ENCODE data around the gene WDR33. TPM values are rescaled to one million over a fixed set of nuclear protein-coding genes. Genes with fewer than 3 reads are reported as not detected.

WDR33 gene
- total and polyA plus RNA-seq, 2 donors (not counting 3 experiments of a cell fraction or from before 2014, with no cell fraction given), result 16.4 to 52.5 TPM

DNA sequence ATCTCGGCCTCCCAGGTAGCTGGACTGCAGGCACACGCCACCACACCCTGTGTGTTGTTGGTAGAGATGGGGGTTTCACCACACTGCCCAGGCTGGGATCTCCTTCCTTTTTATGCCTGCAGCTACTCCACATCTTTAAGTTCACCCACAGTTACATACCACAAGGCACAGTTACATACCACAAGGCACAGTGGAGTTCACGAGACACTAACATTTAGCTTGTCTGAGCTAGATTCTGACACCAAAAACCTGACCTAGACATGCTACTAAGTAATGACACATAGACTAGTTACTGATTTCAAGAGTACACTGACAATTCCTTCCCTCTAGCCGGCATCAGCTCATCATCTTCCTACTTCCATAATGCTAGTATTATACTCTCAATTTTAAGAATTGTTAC lies 42.7 kb upstream of the WDR33 start:
- POLR2A ChIA-PET, result no interaction called here

DNA sequence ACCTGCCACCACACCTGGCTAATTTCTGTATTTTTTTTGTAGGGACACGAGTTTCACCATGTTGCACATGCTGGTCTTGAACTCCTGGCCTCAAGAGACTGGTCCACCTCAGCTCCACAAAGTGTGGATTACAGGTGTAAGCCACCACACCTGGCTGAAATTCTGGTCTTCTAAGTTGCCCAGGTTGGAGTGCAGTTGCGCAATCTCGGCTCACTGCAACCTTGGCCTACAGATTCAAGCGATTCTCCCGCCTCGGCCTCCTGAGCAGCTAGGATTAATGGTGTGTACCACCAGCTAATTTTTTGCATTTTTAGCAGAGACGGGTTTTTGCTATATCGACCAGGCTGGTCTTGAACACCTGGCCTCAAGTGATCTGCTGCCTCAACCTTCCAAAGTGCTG lies 41.4 kb upstream of the WDR33 start:
- peaks cover 66% of the 10 kb centered on the region for H3K79me2 ChIP-seq (ENCODE audit: control insufficient read depth, insufficient read depth, low read length)
- no TSS peak for BruUV-seq (replicated peaks)
- H3K9me3 ChIP-seq (replicated peaks; ENCODE audit: control insufficient read depth, insufficient read depth, low read length), result no peaks in the 10 kb centered on the region
- intact Hi-C loops (cut with micrococcal nuclease), result loop anchor here (10.0 kb wide), 1 partner anchor 258 kb away; no protein-coding TSS in a partner anchor
- dilution Hi-C loops (cut with MboI; ENCODE audit: extremely low pct_ligation_motif_present, low sequenced_read_pairs), result no loop called here
- H3K36me3 ChIP-seq (ENCODE audit: control insufficient read depth in 2 of 2, extremely low read depth in 1 of 2, insufficient read depth in 2 of 2, low read length in 2 of 2), result peaks cover 10 to 18% of the 10 kb centered on the region in 2 experiments
- H3K4me3 ChIP-seq (replicated peaks in 1 of 3; ENCODE audit: insufficient read depth in 1 of 3, low read depth in 1 of 3, low read length in 3 of 3), result no peak overlapping the region
- DNase-seq (ENCODE audit: low read depth, low spot score), result no peak
- no peak overlapping the region for H3K9ac ChIP-seq (replicated peaks; ENCODE audit: extremely low read depth, insufficient read depth, low read length)
- FAIRE-seq, result no peak
- H3K9me1 ChIP-seq (replicated peaks; ENCODE audit: control insufficient read depth, extremely low read depth, insufficient read depth, low read length), result no peaks in the 10 kb centered on the region
- H3K27ac ChIP-seq (ENCODE audit: insufficient read depth, low read depth, low read length), result no peak overlapping the region
- H4K20me1 ChIP-seq (replicated peaks; ENCODE audit: control insufficient read depth, extremely low read depth, insufficient read depth, low read length), result peaks cover 4% of the 10 kb centered on the region
- no peaks in the 10 kb centered on the region for H3K27me3 ChIP-seq (ENCODE audit: control insufficient read depth in 2 of 2, insufficient read depth in 2 of 2, low read length in 2 of 2)
- TF ChIP-seq FOS (IDR thresholded peaks at IDR 0.05; ENCODE audit: borderline replicate concordance, insufficient read depth, low read length) (no peak), MAX (IDR thresholded peaks at IDR 0.05; ENCODE audit: insufficient read depth, insufficient read length) (no peak), POLR2A (IDR thresholded peaks at IDR 0.05; ENCODE audit: low read depth, low read length) (no peak), GATA2 (IDR thresholded peaks at IDR 0.05; ENCODE audit: insufficient read depth, insufficient read length, low read depth, low read length) (no peak), JUN (IDR thresholded peaks at IDR 0.05; ENCODE audit: borderline replicate concordance, insufficient read depth, insufficient read length, low read depth) (no peak), EZH2 (IDR thresholded peaks at IDR 0.05; ENCODE audit: borderline replicate concordance, low read depth, low read length, severe bottlenecking) (no peak), POLR2AphosphoS5 (IDR thresholded peaks at IDR 0.05; ENCODE audit: insufficient read depth, low read depth, low read length) (no peak), MYC (IDR thresholded peaks at IDR 0.05; ENCODE audit: low read depth, low read length) (no peak)
- TF ChIP-seq, protein P1, sequence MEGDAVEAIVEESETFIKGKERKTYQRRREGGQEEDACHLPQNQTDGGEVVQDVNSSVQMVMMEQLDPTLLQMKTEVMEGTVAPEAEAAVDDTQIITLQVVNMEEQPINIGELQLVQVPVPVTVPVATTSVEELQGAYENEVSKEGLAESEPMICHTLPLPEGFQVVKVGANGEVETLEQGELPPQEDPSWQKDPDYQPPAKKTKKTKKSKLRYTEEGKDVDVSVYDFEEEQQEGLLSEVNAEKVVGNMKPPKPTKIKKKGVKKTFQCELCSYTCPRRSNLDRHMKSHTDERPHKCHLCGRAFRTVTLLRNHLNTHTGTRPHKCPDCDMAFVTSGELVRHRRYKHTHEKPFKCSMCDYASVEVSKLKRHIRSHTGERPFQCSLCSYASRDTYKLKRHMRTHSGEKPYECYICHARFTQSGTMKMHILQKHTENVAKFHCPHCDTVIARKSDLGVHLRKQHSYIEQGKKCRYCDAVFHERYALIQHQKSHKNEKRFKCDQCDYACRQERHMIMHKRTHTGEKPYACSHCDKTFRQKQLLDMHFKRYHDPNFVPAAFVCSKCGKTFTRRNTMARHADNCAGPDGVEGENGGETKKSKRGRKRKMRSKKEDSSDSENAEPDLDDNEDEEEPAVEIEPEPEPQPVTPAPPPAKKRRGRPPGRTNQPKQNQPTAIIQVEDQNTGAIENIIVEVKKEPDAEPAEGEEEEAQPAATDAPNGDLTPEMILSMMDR (IDR thresholded peaks at IDR 0.05; ENCODE audit: extremely low read depth in 1 of 2, insufficient read depth in 1 of 2, low read depth in 1 of 2, low read length in 2 of 2), result no peak
- no peak overlapping the region for H2AFZ ChIP-seq (ENCODE audit: low read depth, low read length)
- H3K4me2 ChIP-seq (ENCODE audit: insufficient read depth, low read length), result no peak overlapping the region
- CTCF ChIA-PET, result no interaction called here
- peaks cover 7% of the 10 kb centered on the region for H3K4me1 ChIP-seq (ENCODE audit: control insufficient read depth, extremely low read depth, insufficient read depth, low read length)
- POLR2A ChIA-PET, result no interaction called here

More for the DNA sequence above, 42.7 kb upstream of the WDR33 start:
- CTCF ChIA-PET, result no interaction called here
- Histone ChIP-seq H2AFZ (ENCODE audit: low read depth, low read length) (no peak overlapping the region), H3K4me3 (replicated peaks in 1 of 3; ENCODE audit: insufficient read depth in 1 of 3, low read depth in 1 of 3, low read length in 3 of 3) (no peak overlapping the region), H3K9me1 (replicated peaks; ENCODE audit: control insufficient read depth, extremely low read depth, insufficient read depth, low read length) (no peaks in the 10 kb centered on the region), H3K9me3 (replicated peaks; ENCODE audit: control insufficient read depth, insufficient read depth, low read length) (no peaks in the 10 kb centered on the region), H3K4me1 (ENCODE audit: control insufficient read depth, extremely low read depth, insufficient read depth, low read length) (peaks cover 7% of the 10 kb centered on the region), H3K79me2 (ENCODE audit: control insufficient read depth, insufficient read depth, low read length) (peaks cover 70% of the 10 kb centered on the region), H4K20me1 (replicated peaks; ENCODE audit: control insufficient read depth, extremely low read depth, insufficient read depth, low read length) (peaks cover 4% of the 10 kb centered on the region), H3K27me3 (ENCODE audit: control insufficient read depth in 2 of 2, insufficient read depth in 2 of 2, low read length in 2 of 2) (no peaks in the 10 kb centered on the region), H3K36me3 (ENCODE audit: control insufficient read depth in 2 of 2, extremely low read depth in 1 of 2, insufficient read depth in 2 of 2, low read length in 2 of 2) (peaks cover 5 to 12% of the 10 kb centered on the region in 2 experiments), H3K27ac (ENCODE audit: insufficient read depth, low read depth, low read length) (no peak overlapping the region), H3K9ac (replicated peaks; ENCODE audit: extremely low read depth, insufficient read depth, low read length) (no peak overlapping the region), H3K4me2 (ENCODE audit: insufficient read depth, low read length) (no peak overlapping the region)
- FAIRE-seq (no peak), DNase-seq (ENCODE audit: low read depth, low spot score) (no peak)
- TF ChIP-seq GATA2 (IDR thresholded peaks at IDR 0.05; ENCODE audit: insufficient read depth, insufficient read length, low read depth, low read length) (no peak), MYC (IDR thresholded peaks at IDR 0.05; ENCODE audit: low read depth, low read length) (no peak)
- intact Hi-C loops (cut with micrococcal nuclease) (loop anchor here (10.0 kb wide), 1 partner anchor 259 kb away; no protein-coding TSS in a partner anchor), dilution Hi-C loops (cut with MboI; ENCODE audit: extremely low pct_ligation_motif_present, low sequenced_read_pairs) (no loop called here)
- BruUV-seq (replicated peaks), result no TSS peak

All from endothelial cell of umbilical vein (primary cell).